Heart left ventricle (tissue), 16 donors: ENCODE measurements around the gene MPZL3. TPM values are rescaled to one million over a fixed set of nuclear protein-coding genes. Genes with fewer than 3 reads are reported as not detected.
A peak's percentile ranks its signal among the peaks of the same experiment; 100 is the strongest.
"Not testable (repeated sequence)": the region's sequence is repeated elsewhere in the genome, so short reads cannot be mapped to it uniquely, and the experiment has no call there.

ENCODE experiments used
- ATAC-seq, 4 donors: fragments of 200-7000 bp; cut with Tn5 transposase; one replicate each; pipeline ENCODE4 v1.9.1; 2020 to 2022; ENCODE audit warnings: moderate library complexity in 4 of 4, mild to moderate bottlenecking in 3 of 4, moderate number of reproducible peaks in 1 of 4
- DNase-seq, 5 donors: peaks; one replicate each; pipeline ENCODE4 v3.0.0-alpha.2; 2020
- H3K27ac ChIP-seq, 12 donors: fragments of 200-600 bp; sonication (generic) in 4 of 12; one replicate each; pipeline versions ENCODE4 v1.5.0 to v1.8.0; 2016 to 2022; ENCODE audit warnings: mild to moderate bottlenecking in 2 of 12
- H3K27me3 ChIP-seq, 9 donors: fragments of 200-600 bp; sonication (generic) in 2 of 9; one replicate each; pipeline versions ENCODE4 v1.5.1 to v1.8.0; 2016 to 2022; ENCODE audit warnings: mild to moderate bottlenecking in 3 of 9
- H3K36me3 ChIP-seq, 9 donors: fragments of 200-600 bp; sonication (generic) in 2 of 9; one replicate each; pipeline versions ENCODE4 v1.5.0 to v1.8.0; 2018 to 2022; ENCODE audit warnings: mild to moderate bottlenecking in 2 of 9
- H3K4me1 ChIP-seq, 12 donors: fragments of 200-600 bp; sonication (generic) in 4 of 12; one replicate each; pipeline versions ENCODE4 v1.5.0 to v1.8.0; 2016 to 2022; ENCODE audit warnings: mild to moderate bottlenecking in 3 of 12
- H3K4me3 ChIP-seq, 12 donors: fragments of 200-600 bp; sonication (generic) in 4 of 12; one replicate each; pipeline versions ENCODE4 v1.5.0 to v1.8.0; 2017 to 2022; ENCODE audit warnings: mild to moderate bottlenecking in 9 of 12, moderate library complexity in 4 of 12
- H3K9me3 ChIP-seq, 12 donors: fragments of 200-600 bp; sonication (generic) in 4 of 12; one replicate each; pipeline versions ENCODE4 v1.5.0 to v1.8.0; 2016 to 2022; ENCODE audit warnings: mild to moderate bottlenecking in 1 of 12
- CTCF ChIP-seq, 12 donors: fragments of 200-600 bp; sonication (generic) in 4 of 12; IDR thresholded peaks; one replicate each; pipeline versions ENCODE4 v1.5.0 to v1.8.0; 2018 to 2022; ENCODE audit warnings: antibody characterized with exemption in 12 of 12, mild to moderate bottlenecking in 5 of 12
- POLR2A ChIP-seq, 2 donors: fragments of 450-650 bp; IDR thresholded peaks; one replicate each; pipeline ENCODE4 v1.6.1; 2017; ENCODE audit warnings: antibody characterized with exemption in 2 of 2, mild to moderate bottlenecking in 2 of 2, moderate library complexity in 2 of 2
- WGBS, 4 donors: extraction: QIAGEN DNeasy Blood & Tissue Kit in 2 of 4; methylation state at CpG; one replicate each; pipeline versions ENCODE4 v1.1.5 to v1.1.7; 2013 to 2018; 5-methylcytosine and 5-hydroxymethylcytosine counted together
- intact Hi-C, 10 donors: fragments of 100-400 bp; cut with DNase I; formaldehyde crosslinking; loops; one replicate each; pipeline versions ENCODE4 v1.11.1 to v1.14.2; 2022
- polyA plus RNA-seq, 2 donors: library from polyadenylated mRNA; stranded (reverse); fragments of 200-250 nt; gene quantifications; one replicate each; pipeline ENCODE4 v1.2.3, GENCODE V29; 2013
- total RNA-seq, 9 donors: library from RNA; depleted of rRNA in 2 of 9; stranded (reverse); fragments of >200 nt in 2 of 9; fragmentation: NEBNext Ultra II Directional in 3 of 9; extraction: Animal tissue kit (Norgen Biotek cat#: 25700) in 3 of 9; gene quantifications; one replicate each; pipeline versions ENCODE4 v1.1.0 to v1.2.4, GENCODE V29; 2016 to 2023
- donor health status: ischemic (EF 13 %, LVEDD 7.1; RV severe dilation, severe dysfunction).
- donor health status: healthy with polysubstance abuse.
- donor health status: DM: no; HTN: yes; CAD: no.
- donor health status: DM: no; HTN: no; CAD: no.
- donor health status: ischemic (EF 25% LVEDD 6.9; RV normal size, moderate dysfunction).
- donor health status: ischemic (EF 25% LVEDD 5.7; RV mildly dilated, moderate dysfunction).
- donor health status: healthy.
- donor health status: DM: yes; HTN: yes; CAD: no.
- donor health status: ischemic (EF 35%, LVEDD 5.7; RV mildly dilated, moderate dysfunction).
- donor health status: nonischemic (EF 11% LVEDD 7.7; RV severe dilation, severe dysfunction).
- donor health status: DM: yes; HTN: yes; CAD: no.
- donor health status: PGD.
- donor health status: ischemic (EF 29% LVEDD 5.4; RV normal size, mild dysfunction).
- donor health status: nonischemic (EF 23%, LVEDD 6.1; RV moderate dilation, normal function).

The MPZL3 gene
- total and polyA plus RNA-seq, 11 donors = 1.3 to 6.2 (median 3.3) TPM

GRCh38 chr11:118186346-118187107 lies 65.6 kb downstream of the MPZL3 start:
- Histone ChIP-seq H3K9me3 (no peaks in the 10 kb centered on the region), H3K4me3 (no peak overlapping the region), H3K36me3 (no peaks in the 10 kb centered on the region), H3K4me1 (peaks cover 0 to 37% (median 0%) of the 10 kb centered on the region in 12 donors), H3K27ac (no peak overlapping the region), H3K27me3 (peaks cover 0 to 3% (median 0%) of the 10 kb centered on the region in 9 donors)
- 54 to 78% (median 65%) methylated on average over 6 of the region's 6 CpGs for WGBS, 4 donors
- ATAC-seq (peak in 1 of 4 donors; percentile 24), DNase-seq (no peak)
- TF ChIP-seq POLR2A (IDR thresholded peaks at IDR 0.05) = no peak
- TF ChIP-seq CTCF (IDR thresholded peaks at IDR 0.05) = no peak
- intact Hi-C loops = no loop called here

- no peak for TF ChIP-seq POLR2A (IDR thresholded peaks at IDR 0.05)
- TF ChIP-seq CTCF (IDR thresholded peaks at IDR 0.05) = no peak
- H3K27me3 ChIP-seq = peaks cover 0 to 3% (median 0%) of the 10 kb centered on the region in 9 donors
- WGBS, 4 donors = 92 to 94% (median 93%) methylated on average over 12 of the region's 12 CpGs
- ATAC-seq = no peak
- H3K27ac ChIP-seq = peak overlapping the region in 1 of 12 donors; percentile 27
- no peaks in the 10 kb centered on the region for H3K9me3 ChIP-seq
- H3K4me3 ChIP-seq = no peak overlapping the region
- no peaks in the 10 kb centered on the region for H3K36me3 ChIP-seq
- no peak for DNase-seq
- H3K4me1 ChIP-seq = peaks cover 0 to 48% (median 7%) of the 10 kb centered on the region in 12 donors
- intact Hi-C loops = no loop called here
Measured at GRCh38 chr11:118184784-118185579, 67.2 kb downstream of the MPZL3 start.

GRCh38 chr11:118183691-118184090 lies 68.5 kb downstream of the MPZL3 start:
- H3K27ac ChIP-seq, H3K27me3 ChIP-seq, intact Hi-C loops, DNase-seq, H3K36me3 ChIP-seq, ATAC-seq, H3K9me3 ChIP-seq, H3K4me3 ChIP-seq: not testable (repeated sequence)
- peaks cover 0 to 50% (median 9%) of the 10 kb centered on the region in 12 donors for H3K4me1 ChIP-seq
- 86 to 92% (median 89%) methylated on average over 5 of the region's 5 CpGs for WGBS, 4 donors

GRCh38 chr11:118180300-118180703 lies 71.9 kb downstream of the MPZL3 start:
- intact Hi-C loops = loop anchor here in 3 of 10 donors (1.0 to 2.0 kb wide), 2 partner anchors 14 to 15 kb away; no protein-coding TSS in a partner anchor
- Histone ChIP-seq H3K9me3 (no peaks in the 10 kb centered on the region), H3K27ac (peak overlapping the region in 11 of 12 donors; percentile 31 to 86 (median 76)), H3K36me3 (no peaks in the 10 kb centered on the region), H3K4me1 (peaks cover 0 to 27% (median 9%) of the 10 kb centered on the region in 12 donors), H3K4me3 (peak overlapping the region in 3 of 12 donors; percentile 13 to 35 (median 25)), H3K27me3 (no peaks in the 10 kb centered on the region)
- DNase-seq (peak; percentile 81 to 92 (median 84)), ATAC-seq (peak; percentile 95 to 98 (median 97))
- 9 to 13% (median 11%) methylated on average over 7 to 11 of the region's 11 CpGs for WGBS, 4 donors
- TF ChIP-seq POLR2A (IDR thresholded peaks at IDR 0.05) = no peak
- peak in 4 of 12 donors; percentile 10 to 36 (median 22) for TF ChIP-seq CTCF (IDR thresholded peaks at IDR 0.05)
